Superior temporal gyrus (tissue), 1 donor: ENCODE results near the gene SIN3B.
A peak's percentile ranks its signal among the peaks of the same experiment; 100 is the strongest.

Source experiments
- DNase-seq: peaks from one replicate; pipeline ENCODE4 v3.0.0-alpha.2; 2016; ENCODE audit errors: extremely low spot score

Gene SIN3B

DNA sequence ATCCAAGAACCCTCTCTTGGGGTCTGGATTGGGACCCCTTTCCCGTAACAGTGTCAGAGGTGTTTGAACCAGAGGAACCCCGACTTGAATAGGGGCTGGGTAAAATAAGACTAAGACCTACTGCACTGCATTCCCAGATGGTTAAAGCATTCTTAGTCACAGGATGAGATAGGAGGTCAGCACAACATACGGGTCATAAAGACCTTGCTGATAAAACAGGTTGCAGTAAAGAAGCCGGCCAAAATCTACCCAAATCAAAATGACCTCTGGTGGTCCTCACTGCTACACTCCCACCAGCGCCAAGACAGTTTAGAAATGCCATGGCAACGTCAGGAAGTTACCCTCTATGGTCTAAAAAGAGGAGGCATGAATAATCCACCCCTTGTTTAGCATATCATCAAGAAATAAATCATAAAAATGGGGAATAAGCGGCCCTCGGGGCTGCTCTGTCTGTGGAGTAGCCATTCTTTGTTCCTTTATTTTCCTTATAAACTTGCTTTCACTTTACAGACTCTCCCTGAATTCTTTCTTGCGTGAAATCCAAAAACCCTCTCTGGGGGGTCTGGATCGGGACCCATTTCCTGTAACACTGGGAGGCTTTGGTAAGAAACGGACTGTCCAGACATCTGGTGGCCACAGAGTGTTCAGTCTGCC, 4.4 kb upstream of the SIN3B start:
- DNase-seq = no peak

DNA sequence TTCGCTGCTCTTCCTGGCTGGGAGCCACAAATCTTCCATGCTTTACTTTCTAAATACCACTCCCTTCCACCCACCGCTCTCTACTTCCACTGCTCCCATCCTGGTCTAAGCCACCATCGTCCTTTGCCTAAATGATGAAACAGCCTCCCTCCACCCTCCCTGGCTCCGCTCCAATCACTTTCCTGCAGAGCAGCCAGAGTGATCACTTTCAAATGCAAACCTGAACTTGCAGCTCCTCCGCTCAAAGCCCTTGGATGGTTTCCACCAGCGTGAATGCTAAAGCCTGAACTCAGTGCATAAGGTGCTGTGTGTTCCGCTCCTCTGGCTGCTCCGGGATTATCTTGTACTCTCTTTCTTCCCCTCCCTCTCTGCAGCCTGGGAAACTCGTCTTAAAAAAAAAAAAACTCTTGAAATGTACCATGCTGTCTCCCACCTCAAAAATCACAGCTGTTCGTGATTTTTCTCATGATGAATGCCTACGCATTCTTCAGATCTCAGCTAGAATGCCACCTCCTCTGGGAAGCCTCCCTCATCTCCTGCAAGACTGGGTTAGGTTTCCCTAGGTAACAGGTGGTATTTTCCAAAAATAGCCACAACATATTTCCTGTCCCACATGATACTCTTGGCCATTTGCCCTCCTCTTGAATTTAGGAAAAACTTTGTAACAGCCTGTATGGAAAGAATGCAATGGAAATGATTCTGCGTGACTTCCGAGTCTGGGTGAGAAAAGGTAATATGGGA, 3.7 kb upstream of the SIN3B start:
- DNase-seq = peak; percentile 56

DNA sequence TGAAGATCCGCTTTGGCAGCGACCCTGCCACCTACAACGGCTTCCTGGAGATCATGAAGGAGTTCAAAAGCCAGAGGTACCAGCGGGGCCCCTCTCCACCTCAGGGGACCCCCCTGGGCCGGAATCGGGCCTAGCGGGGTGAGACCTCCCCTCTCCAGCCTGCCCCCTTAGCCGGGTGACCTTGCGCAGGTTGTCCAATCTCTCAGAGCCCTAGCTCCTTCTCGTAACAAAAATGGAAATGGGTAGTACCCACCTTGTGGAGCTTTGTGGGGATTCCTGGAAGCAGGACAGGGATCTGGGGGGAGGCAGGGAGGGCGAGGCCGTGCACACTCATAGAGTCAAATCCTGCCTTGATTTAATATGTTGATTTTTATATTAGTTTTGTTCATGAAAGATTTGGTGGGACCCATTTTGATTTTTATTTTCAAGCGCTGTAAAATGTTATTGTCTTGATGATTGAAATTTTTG, 658 bp downstream of the SIN3B start:
- no peak for DNase-seq

DNA sequence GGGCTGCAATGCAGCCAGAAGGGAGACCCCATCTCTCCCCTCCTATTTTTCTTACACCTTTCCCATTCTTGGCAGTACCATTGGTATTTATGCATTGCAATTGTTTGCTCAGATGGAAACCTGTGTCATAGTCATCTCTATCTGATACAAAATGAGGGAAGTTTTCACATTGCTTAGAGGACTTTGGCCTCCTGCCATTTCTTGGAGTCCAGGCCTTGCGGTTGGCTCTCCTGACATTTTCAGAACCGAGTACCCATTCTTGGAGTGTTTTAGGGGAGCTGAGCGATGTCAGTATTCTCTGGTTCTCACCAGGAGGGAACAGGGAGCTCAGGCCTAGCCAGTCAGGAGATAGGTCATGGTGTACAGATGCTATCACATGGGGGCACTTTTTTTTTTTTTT, 1.5 kb downstream of the SIN3B start:
- no peak for DNase-seq

DNA sequence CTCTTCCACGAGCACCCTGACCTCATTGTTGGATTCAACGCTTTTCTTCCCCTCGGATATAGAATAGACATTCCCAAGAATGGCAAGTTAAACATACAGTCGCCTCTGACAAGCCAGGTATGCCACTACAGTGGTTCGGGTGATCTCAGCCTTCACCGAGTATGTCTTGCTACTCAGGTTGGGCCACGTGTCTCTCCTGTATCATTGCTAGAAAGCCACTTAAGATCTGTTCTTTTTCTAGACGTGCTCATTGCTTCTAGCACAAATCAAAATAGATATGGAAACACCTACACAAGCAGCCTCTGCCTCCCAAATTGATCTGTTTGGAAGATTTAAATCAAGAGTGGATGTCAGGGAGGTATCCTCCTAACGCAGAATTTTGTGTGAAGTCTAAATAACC, 2.3 kb downstream of the SIN3B start:
- DNase-seq = no peak

DNA sequence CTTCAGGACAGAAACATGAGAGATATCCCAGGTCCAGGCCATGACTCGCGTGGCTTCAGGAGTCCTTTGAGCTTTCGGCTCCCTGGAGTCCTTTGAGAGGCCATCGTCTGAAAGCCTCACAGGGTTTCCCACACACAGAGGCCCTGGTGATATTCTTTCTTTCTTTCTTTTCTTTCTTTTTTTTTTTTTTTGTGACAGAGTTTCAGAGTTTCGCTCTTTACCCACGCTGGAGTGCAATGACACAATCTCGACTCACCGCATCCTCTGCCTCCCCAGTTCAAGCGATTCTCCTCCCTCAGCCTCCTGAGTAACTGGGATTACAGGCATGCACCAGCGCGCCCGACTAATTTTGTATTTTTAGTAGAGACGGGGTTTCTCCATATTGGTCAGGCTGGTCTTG, 5.5 kb downstream of the SIN3B start:
- DNase-seq = no peak

DNA sequence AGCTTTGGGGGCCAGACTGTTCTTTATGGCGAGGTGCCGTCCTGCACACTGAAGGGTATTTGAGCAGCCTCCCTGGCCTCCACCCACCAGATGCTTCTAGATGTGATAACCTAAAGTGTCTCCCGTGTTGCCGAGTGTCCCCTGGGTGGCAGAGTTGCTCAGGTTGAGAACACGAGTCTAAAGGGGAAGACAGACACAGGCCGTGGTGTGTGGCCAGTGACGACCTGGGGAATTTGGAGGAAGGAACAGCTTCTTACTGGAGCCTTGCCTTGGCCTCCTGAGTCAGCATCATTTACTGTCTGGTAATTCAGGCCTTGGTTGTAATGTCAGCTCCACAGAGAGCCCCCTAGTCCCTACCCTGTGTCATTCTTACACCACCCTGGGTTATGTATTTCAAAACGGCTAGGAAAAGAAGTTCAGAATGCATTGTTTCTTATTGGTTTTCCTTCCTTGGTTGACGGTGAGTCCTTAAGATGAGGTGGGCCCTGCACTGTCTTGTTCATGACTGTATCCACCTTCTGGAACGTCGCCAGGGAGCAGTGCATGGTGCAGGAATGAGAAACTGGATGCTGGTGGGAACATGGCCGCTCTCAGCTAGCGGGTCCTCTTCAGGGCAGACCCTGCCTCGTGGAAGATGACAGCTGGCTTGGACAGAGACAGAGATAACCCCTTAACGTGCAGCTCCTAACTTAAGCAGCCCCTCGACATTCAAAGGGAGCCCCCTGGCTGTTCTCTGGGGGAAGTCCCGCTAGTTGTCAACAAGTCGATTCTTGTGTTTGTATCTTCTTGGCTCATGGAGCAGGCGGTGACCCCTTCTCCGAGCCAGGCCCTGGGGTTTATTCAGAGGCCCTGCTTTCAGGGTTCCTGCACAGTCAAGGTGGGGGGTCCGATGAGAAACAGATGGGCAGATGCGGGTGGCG, 7.2 kb downstream of the SIN3B start:
- no peak for DNase-seq

DNA sequence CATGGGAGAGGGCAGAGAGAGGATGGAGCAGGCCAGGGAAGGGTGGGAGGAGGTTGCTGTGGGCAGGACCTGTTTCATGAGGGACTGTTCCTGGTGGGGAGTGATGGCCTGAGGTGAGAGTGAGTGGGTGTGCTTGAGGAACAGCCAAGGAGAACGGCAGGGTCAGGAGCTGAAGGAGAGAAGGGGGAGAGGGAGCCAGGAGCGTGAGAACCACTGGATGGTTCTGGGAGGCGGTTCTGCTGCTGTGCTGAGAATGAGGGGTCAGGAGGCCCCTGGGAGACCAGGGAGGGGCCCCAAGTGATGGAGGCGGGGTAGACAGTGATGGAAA, 7.8 kb downstream of the SIN3B start:
- DNase-seq = no peak

DNA sequence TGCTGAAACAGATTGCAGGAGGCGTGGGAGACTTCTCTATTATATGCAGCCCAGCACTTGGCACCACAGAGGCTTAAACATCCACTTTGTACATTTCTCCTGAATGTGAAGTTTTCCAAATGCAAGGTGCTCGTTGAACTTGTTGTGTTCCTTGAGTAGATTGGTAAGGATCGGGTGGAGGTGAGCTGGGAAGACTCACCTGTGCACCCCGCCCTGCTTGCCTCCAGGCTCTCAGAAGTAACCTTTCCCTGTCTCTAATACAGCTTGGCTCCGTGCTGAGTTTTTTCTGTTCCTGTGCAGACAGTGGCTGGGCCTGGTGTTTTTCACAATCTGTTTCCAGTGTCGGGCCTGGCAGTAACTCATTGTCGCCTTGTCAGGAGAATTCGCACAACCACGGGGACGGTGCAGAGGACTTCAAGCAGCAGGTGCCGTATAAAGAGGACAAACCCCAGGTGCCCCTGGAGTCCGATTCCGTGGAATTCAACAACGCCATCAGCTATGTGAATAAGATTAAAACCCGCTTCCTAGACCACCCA, 12.3 kb downstream of the SIN3B start:
- peak; percentile 37 for DNase-seq

DNA sequence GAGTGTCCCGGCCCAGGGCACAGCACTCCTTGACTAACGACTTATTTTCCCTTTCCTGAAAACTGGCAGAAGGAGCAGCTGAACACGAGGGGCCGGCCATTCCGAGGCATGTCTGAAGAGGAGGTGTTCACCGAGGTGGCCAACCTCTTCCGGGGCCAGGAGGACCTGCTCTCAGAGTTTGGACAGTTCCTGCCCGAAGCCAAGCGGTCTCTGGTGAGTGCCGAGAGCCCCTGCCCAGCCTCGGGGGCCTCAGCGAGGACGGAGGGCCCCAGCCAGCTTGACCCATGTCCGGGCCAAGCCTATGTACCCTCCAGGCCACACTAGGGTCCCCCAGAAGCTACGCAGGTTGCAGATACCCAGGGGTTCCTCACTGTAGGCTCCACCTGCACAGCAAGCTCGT, 17.7 kb downstream of the SIN3B start:
- no peak for DNase-seq

DNA sequence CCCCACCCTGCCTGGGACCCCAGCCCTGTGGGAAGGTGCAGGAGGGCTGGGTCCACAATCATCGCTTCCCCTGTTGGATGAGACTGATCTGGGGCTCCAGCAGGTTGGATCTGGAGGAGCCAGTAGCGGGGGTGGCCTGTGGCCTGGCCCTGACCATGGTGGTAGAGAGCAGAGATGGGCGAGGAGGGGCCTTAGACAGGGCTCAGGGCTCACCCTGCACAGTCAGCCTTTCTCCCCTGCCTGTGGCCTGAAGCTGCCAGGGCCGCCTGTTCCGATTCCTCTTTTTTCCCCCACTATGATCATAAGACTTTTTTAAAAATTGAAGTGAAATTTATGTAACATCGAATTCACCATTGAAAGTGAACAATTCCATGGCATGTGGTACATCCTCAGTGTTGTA, 18.2 kb downstream of the SIN3B start:
- DNase-seq = no peak

DNA sequence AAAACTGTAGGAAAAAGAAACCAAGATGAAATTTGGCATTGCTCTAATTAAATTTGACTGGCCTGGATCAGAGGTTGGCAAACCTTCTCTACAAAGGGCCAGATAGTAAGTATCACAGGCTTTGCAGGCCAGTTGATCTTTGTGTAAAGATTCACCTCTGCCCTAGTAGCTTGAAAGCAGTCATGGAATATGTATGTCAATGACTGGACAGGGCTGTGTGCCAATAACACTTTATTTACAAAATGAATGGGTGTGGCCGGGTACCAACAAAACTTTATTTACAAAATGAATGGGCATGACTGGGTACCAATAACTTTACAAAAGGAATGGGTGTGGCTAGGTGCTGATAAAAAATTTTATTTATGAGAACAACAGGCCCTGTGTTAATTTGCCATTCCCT, 20.0 kb downstream of the SIN3B start:
- DNase-seq = no peak

DNA sequence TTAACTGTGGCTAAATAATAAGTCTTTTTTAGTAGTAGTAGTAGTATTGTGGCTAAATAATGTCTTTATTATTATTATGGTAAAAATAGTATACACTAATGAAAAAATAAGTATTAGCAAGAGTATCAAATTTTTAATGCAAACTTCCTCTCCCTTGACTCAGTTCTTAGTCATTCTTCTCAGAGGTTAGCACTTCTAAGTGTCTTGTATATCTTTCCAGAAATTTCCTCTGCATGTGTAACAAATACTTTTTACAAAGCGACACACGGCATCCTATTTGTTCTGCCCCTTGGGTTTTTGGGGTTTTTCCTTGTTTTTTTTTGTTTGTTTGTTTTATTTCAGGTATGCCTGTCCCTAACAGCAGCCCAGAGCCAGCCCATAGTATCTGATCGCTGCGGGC, 20.9 kb downstream of the SIN3B start:
- DNase-seq = no peak

DNA sequence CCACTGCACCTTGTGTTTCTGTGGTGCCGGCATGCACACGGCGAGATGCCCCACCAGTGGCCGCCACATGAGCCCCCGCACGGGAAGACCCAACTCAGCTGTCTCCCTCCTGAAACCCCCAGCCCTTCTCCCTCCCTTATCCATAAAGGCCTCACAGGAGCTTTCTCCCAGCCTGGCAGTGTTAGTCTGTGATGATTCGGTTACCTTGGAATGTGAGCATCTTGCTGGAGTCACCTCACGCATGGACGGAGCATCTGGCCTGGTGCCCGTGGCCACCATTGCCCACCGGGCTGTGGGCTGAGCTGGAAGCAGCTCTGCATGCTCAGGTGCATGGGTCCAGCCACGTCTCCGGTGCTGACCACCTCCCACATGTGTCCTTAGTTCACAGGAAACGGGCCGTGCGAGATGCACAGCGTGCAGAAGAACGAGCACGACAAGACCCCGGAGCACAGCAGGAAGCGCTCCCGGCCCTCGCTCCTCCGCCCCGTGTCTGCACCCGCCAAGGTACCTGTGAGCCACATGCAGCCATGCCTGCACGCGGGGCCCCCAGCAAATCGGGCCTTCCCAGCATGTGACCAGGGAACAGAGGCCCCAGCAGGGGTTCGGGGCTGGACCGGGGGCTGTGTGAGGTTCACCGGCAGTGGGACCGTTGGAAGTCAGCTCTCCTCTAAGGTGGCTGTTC, 22.0 kb downstream of the SIN3B start:
- no peak for DNase-seq

DNA sequence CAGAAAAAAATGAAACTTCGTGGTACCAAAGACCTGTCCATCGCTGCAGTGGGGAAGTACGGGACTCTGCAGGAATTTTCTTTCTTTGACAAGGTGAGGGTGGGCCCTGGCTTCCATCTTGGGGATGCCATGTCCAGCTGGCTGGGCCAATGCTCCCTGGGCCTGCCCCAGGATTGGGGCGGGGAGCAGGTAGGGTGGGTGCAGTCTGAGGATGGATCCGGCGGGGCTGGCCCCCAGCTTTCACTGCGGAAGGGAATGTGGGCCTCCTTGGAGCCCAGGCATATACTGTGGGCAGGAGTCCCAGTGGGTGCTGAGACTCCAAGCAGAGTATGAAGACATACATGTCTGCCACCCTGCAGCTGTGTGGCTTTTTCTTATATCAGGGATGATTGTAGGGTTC, 23.9 kb downstream of the SIN3B start:
- no peak for DNase-seq

DNA sequence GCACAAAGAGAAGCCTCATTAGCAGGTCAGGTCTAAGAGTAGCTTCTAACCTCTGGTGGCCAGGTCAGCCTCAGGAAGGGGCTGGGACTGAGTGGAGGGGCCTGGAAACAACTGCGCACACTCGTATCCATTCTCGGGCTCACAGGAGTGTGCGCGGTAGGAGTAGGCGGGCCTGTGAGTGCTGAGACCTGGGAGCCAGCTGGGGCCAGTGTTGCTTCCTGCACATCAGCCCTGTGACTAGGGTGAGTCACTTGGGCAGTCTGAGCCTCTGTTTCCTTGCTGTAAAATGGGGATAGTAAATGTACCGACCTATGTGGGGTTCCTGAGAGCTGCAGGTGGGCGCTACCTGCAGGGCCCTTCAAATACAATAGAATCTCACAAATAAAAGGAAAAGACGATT, 26.9 kb downstream of the SIN3B start:
- no peak for DNase-seq

DNA sequence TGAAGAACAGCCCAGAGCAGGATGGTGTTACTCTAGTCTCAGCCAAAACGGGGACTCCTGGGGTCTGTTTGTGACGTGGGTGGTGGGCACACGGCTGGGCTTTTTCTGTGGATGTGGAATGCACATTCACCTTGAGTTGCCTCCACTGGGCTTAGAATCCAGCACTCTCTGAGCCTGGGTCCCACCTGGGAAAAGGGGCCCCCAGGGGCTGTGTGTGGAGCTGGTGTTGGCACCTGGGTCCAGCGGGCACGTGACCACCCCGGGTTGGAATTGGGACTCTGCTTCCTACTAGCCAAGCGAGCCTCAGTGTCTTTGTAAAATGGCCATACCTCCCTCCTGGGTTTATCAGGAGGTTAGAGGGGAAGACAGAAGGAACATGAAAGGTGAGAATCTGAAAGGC, 30.4 kb downstream of the SIN3B start:
- no peak for DNase-seq

DNA sequence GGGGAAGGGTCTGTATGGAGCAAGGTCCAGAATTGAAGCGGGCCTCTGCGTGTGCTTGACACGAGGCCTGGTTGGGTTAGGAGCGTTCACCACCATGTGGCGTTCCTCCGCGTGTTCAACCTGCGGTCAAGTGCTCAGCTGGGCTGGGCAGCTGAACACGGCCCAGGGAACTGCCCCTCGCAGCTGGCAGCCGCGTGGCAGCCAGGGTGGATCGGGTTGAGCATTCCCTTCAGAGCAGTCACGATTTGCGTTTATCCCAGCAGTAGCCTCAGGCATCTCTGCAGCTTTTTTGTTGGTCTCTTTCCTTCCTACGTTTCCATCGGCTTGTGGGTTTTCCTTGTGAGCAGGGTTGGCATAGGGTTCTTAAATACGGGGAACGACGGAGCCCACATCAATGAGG, 30.9 kb downstream of the SIN3B start:
- no peak for DNase-seq

DNA sequence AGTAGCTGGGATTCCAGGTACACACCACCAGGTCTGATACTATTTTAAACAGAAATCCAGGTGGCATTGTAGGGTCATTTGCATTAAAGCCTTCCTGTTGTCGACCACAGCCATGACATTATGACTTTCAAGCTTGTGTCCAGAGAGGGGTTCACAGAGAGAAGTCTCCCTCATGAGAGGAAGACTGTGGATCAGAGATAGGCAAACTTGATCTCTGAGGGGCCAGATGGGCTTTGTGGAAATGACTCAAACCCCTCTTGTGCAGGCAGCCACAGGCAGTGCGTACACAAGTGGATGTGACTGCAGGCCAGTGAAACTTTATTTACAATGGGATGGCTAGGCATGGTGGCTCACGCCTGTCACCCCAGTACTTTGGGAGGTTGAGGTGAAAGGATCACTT, 31.8 kb downstream of the SIN3B start:
- DNase-seq = no peak

DNA sequence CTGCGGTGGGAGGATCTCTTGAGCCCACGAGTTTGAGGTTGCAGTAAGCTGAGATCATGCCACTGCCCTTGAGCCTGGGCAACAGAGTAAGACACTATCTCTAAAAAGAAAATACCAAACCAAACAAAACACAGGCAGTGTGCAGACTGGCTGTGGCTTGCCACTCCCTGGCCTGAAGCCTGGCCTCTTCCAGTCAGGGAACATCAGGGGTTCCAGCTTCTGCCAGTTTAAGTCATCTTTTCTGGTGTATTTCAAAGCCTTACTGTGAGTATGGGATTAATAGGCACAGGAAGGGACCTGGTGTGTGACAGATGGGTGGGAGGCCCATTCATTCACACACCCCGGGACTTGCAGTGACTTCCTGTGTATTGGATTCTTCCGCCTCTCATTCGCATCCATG, 32.6 kb downstream of the SIN3B start:
- no peak for DNase-seq

DNA sequence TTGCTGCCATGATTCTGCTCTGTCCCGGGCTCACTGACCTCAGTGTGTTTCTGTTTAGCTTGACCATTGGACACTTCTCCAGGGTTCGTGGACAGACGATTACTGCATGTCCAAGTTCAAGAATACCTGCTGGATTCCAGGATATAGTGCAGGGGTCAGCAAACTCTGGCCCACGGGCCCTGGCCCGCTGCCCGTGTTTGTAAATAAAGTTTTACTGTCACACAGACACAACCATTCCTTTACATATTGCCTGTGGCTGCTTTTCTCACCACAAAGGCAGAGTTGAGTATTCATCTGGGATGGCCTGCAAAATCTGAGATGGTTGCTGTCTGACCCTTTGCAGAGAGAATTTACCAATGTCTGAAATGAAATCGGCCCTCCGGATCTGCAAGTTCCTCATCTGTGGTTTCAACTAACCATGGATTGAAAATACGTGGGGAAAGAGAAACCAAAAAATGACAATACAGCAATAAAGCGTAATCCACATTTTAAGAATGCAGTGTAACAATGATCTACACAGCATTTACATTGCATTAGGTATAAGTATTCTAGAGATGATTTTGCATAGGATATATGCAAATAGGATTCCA, 33.7 kb downstream of the SIN3B start:
- DNase-seq = no peak

DNA sequence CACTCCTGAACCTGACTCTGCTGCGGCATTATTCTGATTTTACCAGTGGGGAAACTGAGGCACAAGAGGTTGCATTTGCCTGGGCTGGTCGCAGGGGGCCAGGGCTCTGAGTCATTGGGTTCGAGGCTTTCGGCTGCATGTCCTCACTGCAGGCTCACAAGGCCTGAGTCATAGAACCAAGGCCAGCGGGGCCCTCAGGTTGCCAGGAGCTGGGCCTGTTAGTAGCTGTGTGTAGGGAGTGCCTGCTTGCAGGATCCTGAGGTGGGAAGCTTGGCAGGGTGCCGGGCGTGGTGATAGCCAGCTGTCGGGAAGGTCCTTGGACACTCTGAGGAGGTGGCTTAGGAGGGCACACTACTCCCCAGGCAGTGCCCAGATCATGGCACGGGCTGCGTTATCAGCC, 38.0 kb downstream of the SIN3B start:
- no peak for DNase-seq
